Endodermal cell (in vitro differentiated cells): ENCODE data around the gene ACSL5. TPM values are rescaled to one million over a fixed set of nuclear protein-coding genes. Genes with fewer than 3 reads are reported as not detected.

Experiments
- DNase-seq: peaks from one replicate; pipeline ENCODE4 v3.0.0-alpha.2; 2017
- H3K27ac ChIP-seq: 2 replicates; pipeline ENCODE4 v1.5.1; 2013; ENCODE audit warnings: mild to moderate bottlenecking, low read depth, low read length, moderate library complexity
- H3K27me3 ChIP-seq: 2 replicates; pipeline ENCODE4 v1.6.1; 2013; ENCODE audit warnings: mild to moderate bottlenecking, low read length, moderate library complexity; ENCODE audit not compliant: insufficient read depth, control insufficient read depth, poor library complexity, severe bottlenecking
- H3K36me3 ChIP-seq: 2 replicates; pipeline ENCODE4 v1.7.0; 2013; ENCODE audit warnings: mild to moderate bottlenecking, low read length, moderate library complexity; ENCODE audit not compliant: control insufficient read depth, insufficient read depth
- H3K4me1 ChIP-seq: one replicate; pipeline ENCODE4 v1.7.0; 2013; ENCODE audit warnings: low read length; ENCODE audit not compliant: control insufficient read depth, insufficient read depth
- H3K4me3 ChIP-seq: 2 replicates; pipeline ENCODE4 v1.5.1; 2013; ENCODE audit warnings: mild to moderate bottlenecking, low read length, moderate library complexity
- H3K9ac ChIP-seq: 2 replicates; pipeline ENCODE4 v1.6.1; 2013; ENCODE audit warnings: mild to moderate bottlenecking, low read length, moderate library complexity; ENCODE audit not compliant: poor library complexity, severe bottlenecking; ENCODE audit errors: extremely low read depth
- H3K9me3 ChIP-seq: 2 replicates; pipeline ENCODE4 v1.6.1; 2013; ENCODE audit warnings: mild to moderate bottlenecking, low read length, moderate library complexity; ENCODE audit not compliant: control insufficient read depth
- H3K27ac Mint-ChIP-seq: 2 replicates; pipeline ENCODE4 v1.8.0; 2020; ENCODE audit warnings: mixed read lengths
- H3K27me3 Mint-ChIP-seq: 2 replicates; pipeline ENCODE4 v1.8.0; 2021; ENCODE audit warnings: mild to moderate bottlenecking, mixed read lengths; ENCODE audit not compliant: insufficient read depth
- H3K36me3 Mint-ChIP-seq: 2 replicates; pipeline ENCODE4 v1.8.0; 2020; ENCODE audit warnings: low read depth, mixed read lengths
- H3K4me1 Mint-ChIP-seq: 2 replicates; pipeline ENCODE4 v1.8.0; 2020; ENCODE audit warnings: mixed read lengths
- H3K4me3 Mint-ChIP-seq: 2 replicates; pipeline ENCODE4 v1.8.0; 2020; ENCODE audit warnings: mild to moderate bottlenecking, moderate library complexity, mixed read lengths
- H3K9me3 Mint-ChIP-seq: 2 replicates; pipeline ENCODE4 v1.8.0; 2020; ENCODE audit warnings: mild to moderate bottlenecking, mixed read lengths
- WGBS, 2 experiments: methylation state at CpG; one replicate each; pipeline versions ENCODE4 v1.1.5 to v1.1.7; 2013; ENCODE audit warnings: missing lambda C conversion rate in 2 of 2, mixed read lengths in 1 of 2; ENCODE audit not compliant: insufficient coverage in 1 of 2, insufficient read length in 1 of 2; 5-methylcytosine and 5-hydroxymethylcytosine counted together
- total RNA-seq, 2 donors: library from RNA; stranded (reverse); fragmentation: NEBNext Ultra II Directional in 1 of 2; extraction: Animal tissue kit (Norgen Biotek cat#: 25700) in 1 of 2; gene quantifications; 2 replicates in 1 of 2; 3 replicates in 1 of 2; pipeline ENCODE4 v1.2.1, GENCODE V29; 2021
- TF ChIP-seq, protein P1 (sequence below): fragments of 200-600 bp; sonication (generic); conservative IDR thresholded peaks from 2 replicates; pipeline ENCODE4 v1.5.0; 2021; ENCODE audit warnings: antibody characterized with exemption, mild to moderate bottlenecking

The ACSL5 gene
- total RNA-seq, 2 donors from 2014 or later, result not detected

DNA sequence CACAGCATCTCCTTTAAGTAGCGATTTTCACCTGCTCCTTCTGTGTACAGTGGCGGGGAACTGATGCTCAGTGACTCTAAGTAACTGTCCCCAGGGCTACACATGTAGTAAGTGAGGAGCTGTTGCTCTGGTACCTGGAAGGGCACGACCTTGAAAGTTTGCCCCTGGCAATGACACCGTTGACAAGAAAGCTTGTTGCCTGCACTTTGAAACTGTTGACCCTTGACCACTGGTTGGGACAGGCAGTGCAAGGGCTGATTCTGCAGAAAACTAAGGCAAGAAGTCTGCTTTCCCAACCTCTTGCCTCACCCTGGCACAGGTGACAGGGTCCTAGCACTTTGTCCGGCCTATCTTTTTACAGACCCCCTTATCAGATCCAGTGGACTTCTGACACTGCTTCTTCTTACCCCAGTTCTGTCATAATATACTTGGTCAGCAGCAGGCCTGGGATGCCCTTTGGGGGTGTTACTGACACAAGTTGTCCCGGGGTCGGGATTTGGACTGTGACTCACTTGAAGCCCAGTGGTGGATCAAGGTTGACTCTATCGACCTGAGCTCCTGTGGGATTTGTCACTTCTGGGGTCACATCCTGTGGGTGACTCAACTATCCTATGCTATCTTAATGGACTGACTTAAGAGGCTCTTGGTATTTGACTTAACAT is 5.8 kb downstream of the ACSL5 start:
- Mint-ChIP-seq H3K27me3 (no peaks in the 10 kb centered on the region), H3K36me3 (no peaks in the 10 kb centered on the region), H3K27ac (no peak overlapping the region), H3K4me3 (no peak overlapping the region), H3K9me3 (no peaks in the 10 kb centered on the region), H3K4me1 (peaks cover 4% of the 10 kb centered on the region)
- no peak for DNase-seq
- Histone ChIP-seq H3K27me3 (no peaks in the 10 kb centered on the region), H3K4me1 (no peaks in the 10 kb centered on the region), H3K36me3 (no peaks in the 10 kb centered on the region), H3K4me3 (no peak overlapping the region), H3K9ac (no peak overlapping the region), H3K27ac (no peak overlapping the region), H3K9me3 (no peaks in the 10 kb centered on the region)
- TF ChIP-seq, protein P1, sequence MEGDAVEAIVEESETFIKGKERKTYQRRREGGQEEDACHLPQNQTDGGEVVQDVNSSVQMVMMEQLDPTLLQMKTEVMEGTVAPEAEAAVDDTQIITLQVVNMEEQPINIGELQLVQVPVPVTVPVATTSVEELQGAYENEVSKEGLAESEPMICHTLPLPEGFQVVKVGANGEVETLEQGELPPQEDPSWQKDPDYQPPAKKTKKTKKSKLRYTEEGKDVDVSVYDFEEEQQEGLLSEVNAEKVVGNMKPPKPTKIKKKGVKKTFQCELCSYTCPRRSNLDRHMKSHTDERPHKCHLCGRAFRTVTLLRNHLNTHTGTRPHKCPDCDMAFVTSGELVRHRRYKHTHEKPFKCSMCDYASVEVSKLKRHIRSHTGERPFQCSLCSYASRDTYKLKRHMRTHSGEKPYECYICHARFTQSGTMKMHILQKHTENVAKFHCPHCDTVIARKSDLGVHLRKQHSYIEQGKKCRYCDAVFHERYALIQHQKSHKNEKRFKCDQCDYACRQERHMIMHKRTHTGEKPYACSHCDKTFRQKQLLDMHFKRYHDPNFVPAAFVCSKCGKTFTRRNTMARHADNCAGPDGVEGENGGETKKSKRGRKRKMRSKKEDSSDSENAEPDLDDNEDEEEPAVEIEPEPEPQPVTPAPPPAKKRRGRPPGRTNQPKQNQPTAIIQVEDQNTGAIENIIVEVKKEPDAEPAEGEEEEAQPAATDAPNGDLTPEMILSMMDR, result no peak
- WGBS, 2 experiments, result 94 to 95% methylated on average over 8 of the region's 8 CpGs

DNA sequence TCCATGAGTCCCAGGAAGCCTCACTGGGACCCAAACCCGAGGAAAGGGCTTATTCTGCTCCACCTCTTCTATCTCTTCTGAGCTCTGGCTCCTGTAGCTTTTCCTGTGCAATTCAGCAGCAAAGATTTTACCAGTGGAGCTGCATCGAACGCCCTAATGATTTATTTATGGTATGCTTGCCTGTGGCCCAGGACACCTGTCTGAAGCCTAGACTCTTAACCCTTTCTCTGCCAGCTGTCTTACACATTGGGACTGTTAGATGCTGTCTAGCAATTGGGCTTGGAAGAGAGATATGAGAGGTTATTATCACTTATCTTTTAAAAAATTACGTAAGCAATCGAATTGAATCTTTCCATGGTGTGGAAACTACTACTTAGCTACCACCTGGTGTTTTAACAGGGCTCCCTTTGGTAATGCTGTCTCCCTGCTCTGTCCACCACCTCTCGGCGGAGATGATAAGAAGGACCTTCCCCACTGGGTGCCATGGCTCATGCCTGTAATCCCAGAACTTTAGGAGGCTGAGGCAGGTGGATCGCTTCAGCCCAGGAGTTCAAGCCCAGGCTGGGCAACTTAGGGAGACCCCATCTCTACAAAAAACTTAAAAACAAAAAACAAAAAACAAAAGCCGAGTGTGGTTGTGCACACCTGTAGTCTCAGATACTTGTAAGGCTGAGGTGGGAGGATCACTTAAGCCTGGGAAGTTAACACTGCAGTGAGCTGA is 8.8 kb downstream of the ACSL5 start:
- 87 to 98% methylated on average over 4 to 9 of the region's 9 CpGs for WGBS, 2 experiments
- H3K27ac Mint-ChIP-seq, result no peak overlapping the region
- TF ChIP-seq, protein P1, result no peak
- H3K4me1 Mint-ChIP-seq, result no peaks in the 10 kb centered on the region
- Histone ChIP-seq H3K4me1 (no peaks in the 10 kb centered on the region), H3K9me3 (no peaks in the 10 kb centered on the region), H3K36me3 (no peaks in the 10 kb centered on the region), H3K27ac (no peak overlapping the region), H3K9ac (no peak overlapping the region), H3K27me3 (no peaks in the 10 kb centered on the region), H3K4me3 (no peak overlapping the region)
- H3K36me3 Mint-ChIP-seq, result no peaks in the 10 kb centered on the region
- H3K9me3 Mint-ChIP-seq, result no peaks in the 10 kb centered on the region
- no peak overlapping the region for H3K4me3 Mint-ChIP-seq
- H3K27me3 Mint-ChIP-seq, result no peaks in the 10 kb centered on the region
- no peak for DNase-seq

DNA sequence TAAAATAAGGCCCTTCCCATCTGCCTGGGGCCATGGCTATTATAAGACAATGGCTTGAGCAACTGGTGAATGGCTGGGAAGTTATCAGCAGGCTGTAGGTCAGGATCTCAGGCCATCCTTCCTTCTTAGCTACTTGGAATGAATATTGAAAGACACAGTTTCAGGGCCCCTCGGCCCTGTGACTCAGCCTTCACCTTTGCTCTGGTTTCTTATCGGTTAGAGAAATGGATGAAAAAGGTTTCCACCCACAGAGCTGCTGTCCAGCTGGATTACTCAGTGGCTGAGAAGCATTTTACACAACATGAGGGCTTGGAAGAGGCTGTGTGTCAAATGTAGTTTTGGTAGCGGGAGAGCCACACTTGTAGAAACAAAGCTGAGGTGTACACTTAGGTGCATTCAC is 9.4 kb downstream of the ACSL5 start:
- no peak overlapping the region for H3K9ac ChIP-seq
- TF ChIP-seq, protein P1, result no peak
- WGBS, 2 experiments, result 74 to 89% methylated on average over 3 of the region's 3 CpGs
- Mint-ChIP-seq H3K4me1 (no peaks in the 10 kb centered on the region), H3K4me3 (no peak overlapping the region), H3K27ac (no peak overlapping the region), H3K9me3 (no peaks in the 10 kb centered on the region), H3K27me3 (no peaks in the 10 kb centered on the region), H3K36me3 (no peaks in the 10 kb centered on the region)
- no peaks in the 10 kb centered on the region for H3K9me3 ChIP-seq
- no peak overlapping the region for H3K4me3 ChIP-seq
- no peak for DNase-seq
- H3K27ac ChIP-seq, result no peak overlapping the region
- no peaks in the 10 kb centered on the region for H3K4me1 ChIP-seq
- H3K36me3 ChIP-seq, result no peaks in the 10 kb centered on the region
- no peaks in the 10 kb centered on the region for H3K27me3 ChIP-seq
